Panc1 (cell line): ENCODE results near the gene ITGA3.

Source experiments
- CTCF ChIP-seq: fragments of 450-650 bp; IDR thresholded peaks from 2 replicates; pipeline ENCODE4 v1.5.1; 2017; ENCODE audit warnings: mild to moderate bottlenecking
- POLR2AphosphoS5 ChIP-seq: IDR thresholded peaks from 2 replicates; pipeline ENCODE4 v1.6.1; 2012; ENCODE audit warnings: mild to moderate bottlenecking, low read depth, low read length, moderate library complexity

DNA sequence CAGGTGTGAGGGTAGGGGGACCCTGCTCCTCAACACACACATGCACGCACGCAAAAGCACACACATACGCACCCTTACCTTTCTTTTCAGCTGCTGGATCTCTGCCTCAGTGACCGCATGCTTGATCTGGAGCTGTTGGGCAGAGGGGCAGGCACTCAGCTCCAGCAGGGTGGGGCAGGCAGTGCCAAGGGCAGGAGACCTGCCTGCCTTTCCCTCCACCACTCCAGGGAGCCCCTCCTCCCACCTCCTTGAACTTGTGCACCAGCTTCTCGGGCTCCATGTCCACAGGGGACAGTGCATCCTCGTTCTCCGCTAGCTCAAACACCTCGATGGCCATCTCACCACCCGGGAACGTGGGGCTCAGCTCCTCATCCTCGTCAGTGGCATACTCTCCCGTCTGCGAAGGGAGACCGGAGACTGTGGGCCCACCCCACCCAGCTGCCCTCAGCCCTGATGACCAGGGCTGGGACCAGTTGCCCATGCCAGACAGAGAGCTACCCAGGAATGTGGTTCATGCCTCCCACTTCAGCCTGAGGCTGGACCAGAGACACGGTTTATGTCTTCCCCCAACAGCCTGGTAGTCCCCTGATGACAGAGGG, 83.4 kb downstream of the ITGA3 start:
- no peak for TF ChIP-seq CTCF
- no peak for TF ChIP-seq POLR2AphosphoS5
